ENCODE results near the gene KBTBD3.

Gene KBTBD3, protein sequence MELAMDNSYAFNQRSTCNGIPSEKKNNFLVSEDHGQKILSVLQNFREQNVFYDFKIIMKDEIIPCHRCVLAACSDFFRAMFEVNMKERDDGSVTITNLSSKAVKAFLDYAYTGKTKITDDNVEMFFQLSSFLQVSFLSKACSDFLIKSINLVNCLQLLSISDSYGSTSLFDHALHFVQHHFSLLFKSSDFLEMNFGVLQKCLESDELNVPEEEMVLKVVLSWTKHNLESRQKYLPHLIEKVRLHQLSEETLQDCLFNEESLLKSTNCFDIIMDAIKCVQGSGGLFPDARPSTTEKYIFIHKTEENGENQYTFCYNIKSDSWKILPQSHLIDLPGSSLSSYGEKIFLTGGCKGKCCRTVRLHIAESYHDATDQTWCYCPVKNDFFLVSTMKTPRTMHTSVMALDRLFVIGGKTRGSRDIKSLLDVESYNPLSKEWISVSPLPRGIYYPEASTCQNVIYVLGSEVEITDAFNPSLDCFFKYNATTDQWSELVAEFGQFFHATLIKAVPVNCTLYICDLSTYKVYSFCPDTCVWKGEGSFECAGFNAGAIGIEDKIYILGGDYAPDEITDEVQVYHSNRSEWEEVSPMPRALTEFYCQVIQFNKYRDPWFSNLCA

DNA sequence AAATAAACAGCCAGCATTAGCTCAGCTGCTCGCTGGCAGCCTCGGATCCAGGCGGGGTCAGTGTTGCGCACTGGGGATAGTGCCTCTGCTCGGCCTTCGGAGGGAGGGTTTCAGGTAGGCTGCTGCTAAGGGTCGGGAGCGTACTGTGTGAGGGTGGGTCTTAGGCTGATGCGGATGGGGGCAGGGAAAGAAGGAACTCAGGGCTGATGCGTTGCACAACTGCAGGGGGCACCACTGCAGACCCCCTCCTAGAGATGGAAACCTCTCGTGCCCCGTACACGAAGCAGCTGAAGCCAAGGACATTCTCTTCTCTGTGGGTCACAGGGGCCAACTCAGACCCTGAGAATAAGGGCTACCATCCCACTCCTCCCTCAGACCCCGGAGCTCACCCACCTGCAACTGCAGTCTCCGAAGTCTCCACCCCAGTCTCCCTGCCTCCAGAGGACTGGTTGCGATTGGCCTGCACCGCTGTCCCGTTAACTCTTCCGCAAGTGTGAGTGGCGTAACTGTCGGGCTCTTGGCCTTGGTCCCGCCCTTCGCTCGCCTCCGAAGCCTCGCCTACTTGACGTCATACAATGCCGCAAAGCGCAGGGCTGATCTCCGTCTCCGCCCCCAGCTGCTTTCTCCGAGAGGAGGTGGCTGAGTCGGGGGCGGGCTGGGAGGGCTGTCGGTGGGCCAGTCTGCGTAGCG lies at the start of gene KBTBD3:
KBTBD3 (minus strand) TSS at position 429 of the 690 bp plus-strand sequence. CDS start 18,250 bp downstream, outside the sequence.
- peak; percentile 94 for DNase-seq (ENCODE audit: low read depth)

DNA sequence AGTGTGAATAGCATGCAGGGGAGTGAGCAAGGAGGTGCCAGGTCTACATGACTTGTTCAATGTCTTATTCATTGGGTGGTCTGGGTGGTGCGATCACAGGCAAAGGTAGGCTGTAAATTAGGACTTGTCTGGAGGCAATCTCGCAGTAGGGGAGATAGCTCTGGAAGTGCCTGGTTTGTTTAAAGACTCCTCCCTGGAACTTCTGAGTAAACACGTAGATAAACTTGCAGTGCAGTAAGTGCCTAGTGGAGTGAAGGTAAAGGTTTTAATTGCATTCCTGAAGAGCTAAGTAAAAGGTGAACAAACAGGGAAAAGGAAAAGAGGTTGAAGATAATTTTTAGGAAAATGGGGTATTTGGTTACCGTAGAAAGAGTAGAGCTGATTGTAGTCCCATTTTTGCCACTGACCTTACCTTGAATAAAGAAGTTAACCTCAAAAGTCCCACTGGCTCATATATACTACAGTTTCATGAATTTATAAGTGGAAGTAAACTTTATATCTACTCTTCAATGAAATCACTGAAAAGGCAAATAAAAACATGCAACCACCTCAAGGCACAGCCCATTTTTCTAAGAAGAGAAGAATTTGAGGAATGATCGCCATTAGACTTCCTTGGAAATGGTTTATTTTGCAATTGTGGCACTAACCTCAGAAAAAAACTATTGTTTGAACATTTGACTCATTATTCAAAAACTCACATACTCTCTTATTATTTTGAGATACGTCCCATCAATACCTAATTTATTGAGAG lies 44.6 kb upstream of the KBTBD3 start:
- no peak for DNase-seq (ENCODE audit: low read depth)

DNA sequence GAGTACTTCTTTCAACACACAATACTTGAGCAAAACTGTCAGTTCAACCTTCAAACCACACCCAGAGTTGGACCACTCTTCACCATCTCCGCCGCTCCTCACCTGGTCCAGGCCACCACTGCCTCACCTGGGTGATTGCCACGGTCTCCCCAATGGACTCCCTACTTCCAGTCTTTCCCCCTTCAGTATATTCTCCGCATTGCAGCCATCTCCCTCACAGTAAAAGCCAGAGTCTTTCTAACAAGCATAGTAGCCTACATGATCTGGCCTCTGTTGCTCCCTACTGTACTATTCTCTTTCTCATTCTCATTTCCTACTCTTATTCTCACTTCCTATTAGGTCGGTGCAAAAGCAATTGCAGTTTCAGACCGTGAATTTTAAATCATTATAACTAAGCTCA lies 28.8 kb upstream of the KBTBD3 start:
- DNase-seq (ENCODE audit: low read depth), result no peak

DNA sequence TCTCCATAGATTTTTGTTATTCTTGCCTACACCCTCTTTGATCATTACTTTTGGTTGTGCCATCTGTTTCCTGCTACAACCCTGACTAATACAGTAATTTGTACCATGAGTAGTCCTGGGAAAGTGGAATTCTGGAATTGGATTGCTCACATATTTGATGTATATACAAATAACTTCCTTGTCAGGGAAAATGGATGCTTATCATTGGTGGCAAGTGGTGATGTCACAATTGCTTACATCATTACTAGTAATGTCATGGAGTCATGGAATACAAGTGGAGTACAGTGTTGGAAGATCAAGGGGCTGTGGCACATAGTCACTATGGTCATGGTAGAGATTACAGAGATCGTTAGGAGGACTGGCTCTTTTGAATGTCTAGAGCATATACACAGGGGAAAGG lies 24.7 kb upstream of the KBTBD3 start:
- no peak for DNase-seq (ENCODE audit: low read depth)

DNA sequence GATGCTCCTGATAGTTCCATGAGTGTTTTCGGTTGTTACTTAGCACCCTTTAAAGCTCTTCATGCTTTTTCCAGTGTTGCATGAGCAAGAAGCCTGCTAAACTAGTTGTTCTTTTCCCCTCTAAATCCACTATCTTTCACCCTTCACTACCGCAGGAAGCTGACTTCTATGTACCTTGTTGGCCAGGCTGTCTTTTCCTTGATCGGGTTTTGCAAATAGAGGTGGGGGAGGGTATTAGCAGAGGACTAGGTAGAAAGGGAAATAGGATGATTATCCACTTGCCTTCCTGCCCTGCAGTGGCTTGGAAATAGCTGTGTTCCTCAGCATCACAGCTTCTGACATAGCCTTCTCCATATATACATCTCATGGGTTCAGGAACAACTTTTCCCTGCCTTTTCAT lies 24.2 kb upstream of the KBTBD3 start:
- DNase-seq (ENCODE audit: low read depth), result no peak

DNA sequence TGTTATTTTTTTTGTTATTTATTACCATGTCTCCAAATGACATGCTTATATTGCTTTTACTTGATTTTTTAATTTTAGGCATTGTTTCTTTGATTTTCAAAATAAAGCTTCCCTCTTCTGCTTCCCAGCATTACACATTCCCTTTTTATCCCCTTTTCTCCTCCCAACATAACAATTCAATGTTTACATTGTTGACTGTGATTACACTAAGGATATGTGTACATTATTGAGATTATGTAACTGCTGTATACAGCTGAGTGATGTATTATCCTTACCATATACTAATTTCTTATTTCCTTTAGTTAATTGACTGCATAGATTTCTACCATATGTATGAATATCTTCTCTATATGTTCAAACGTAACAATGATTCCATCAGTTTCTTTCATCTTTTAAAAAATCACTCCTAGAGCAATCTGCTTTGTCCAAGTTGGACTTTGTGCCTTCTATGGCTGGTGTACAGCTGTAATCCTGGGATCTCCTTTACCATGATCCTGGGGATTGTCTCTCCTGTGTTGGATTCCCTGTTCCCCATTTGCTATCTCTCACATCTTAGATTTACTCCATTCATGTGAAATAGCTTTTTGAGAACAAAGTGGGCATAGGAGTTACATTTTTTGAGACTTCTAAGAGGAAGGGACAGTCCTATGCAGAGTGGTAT lies 21.9 kb upstream of the KBTBD3 start:
- no peak for DNase-seq (ENCODE audit: low read depth)

DNA sequence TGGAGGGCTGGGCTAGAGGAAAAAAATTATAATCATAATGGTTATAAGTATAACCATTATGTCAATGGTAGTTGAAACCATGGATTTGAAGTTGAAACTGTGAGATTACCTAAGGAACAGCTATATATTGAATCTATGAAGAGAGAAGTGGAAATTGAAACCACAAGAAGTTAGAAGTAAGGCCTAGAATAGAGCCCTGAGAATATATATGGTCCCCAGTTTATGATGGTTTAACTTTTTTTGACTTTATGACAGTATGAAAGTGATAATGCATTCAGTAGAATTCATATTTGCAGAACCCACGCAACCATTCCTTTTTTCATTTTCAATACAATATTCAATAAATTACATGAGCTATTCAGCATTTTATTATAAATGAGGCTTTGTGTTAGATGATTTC lies 15.3 kb upstream of the KBTBD3 start:
- DNase-seq (ENCODE audit: low read depth), result no peak

DNA sequence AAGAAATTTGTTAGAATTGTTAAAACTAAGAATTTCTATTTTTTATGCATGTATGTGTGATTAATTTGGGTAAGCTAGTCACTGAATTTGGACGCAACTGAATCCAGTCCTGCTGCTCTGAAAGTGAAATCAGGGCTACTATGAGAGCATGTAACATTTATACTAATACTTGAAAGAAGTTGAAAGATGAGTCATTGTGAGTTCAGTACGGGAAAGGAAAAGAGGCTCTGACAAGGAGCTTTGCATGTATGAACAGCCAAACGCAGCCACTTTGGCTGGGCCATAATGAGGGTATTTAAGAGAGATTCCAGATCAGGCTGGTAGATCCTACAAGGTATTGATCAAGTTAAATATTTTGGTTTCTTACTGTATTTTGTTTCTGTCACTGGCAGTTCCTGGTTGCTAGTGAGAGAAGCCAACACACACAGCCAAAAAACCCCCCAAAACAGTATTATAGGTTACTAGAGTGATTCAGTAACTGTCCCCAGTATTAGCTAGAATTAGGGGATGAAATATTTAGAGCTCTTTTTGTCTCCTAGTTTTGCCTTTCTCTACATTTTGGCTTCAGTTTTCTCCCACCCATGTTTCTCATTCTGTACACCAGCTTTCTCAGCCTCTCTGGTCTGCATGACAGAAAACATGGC lies 14.5 kb upstream of the KBTBD3 start:
- DNase-seq (ENCODE audit: low read depth), result no peak

DNA sequence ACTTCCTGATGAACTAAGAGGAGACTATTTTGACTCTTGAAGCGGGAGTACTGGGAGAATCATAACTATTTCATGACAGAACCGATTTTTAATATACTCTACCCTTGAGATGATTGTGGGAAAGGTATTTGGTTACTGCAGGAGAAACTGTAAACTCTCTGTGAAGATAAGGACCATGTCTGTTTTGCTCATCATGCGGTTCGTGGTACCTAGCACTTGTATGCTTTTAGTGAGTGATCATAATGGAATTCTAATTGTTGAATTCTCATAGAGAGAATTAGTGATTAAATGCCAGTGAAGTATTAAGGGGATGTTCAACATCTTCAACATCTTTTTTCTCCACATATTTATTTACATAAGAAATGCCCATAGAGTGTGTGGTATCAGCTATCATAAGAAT lies 11.7 kb upstream of the KBTBD3 start:
- no peak for DNase-seq (ENCODE audit: low read depth)

DNA sequence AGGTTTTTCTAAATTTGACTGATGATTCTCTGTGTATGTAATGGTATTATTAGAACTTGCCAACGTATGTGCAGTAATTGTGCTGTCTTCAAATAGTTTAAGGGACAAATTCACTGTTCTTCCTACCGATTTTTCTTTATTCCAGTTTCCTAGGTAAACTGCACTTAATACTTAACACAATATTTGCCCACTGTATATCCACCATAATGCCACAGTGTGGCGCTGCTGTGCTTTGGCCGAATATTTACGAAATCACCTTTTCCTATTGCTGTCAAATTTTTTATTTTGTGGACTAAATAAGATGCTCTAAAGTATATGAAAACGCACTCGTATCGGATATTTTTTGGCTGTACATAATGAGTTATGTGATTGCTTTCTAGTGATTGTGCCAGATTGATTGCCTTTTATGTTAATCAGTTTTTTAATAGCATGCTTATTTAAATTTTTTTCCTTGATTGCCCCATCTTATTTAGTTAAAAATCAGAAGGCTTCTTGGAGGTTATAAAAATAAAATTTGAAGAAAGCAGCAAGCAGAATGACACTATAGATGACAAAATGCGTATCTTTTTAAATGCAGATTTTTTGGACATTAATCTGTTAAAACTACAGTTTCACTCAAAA lies 10.8 kb upstream of the KBTBD3 start:
- DNase-seq (ENCODE audit: low read depth), result no peak

DNA sequence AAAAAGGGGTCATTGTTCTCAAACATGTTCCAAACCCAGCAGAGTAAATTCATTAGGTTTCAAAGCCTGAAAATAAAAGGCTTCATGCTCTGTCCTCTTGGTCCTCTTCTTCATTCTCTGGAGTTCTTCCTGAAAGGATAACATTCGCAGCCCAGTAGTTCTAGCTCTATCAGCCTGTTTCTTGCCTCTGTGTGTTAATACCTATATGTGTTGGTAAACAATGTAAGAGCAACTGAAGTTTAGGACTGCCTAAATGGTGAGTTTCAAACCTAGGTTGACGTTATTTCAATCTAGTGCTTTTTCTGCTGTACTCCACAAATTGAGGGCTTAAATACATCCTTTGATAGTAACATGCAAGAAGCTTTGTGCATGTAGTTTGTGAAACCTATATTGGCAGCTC lies 9.7 kb upstream of the KBTBD3 start:
- no peak for DNase-seq (ENCODE audit: low read depth)

DNA sequence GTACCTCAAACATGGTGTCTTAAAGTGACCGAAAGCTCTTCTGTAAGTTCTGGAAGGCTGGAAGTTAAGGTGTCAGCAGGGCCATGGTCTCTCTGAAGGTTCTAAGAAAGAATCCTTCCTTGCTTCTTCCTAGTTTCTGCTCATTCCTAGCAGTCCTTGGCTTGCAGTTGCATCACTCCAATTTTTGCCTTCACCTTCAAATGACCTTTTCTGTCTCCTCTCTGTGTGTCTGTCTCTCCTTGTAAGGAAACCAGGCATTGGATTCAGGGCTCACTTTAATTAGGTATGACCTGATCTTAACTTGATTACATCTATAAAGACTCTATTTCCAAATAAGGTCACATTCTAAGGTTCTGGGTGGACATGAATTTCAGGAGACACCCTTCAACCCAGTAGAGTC lies 9.0 kb upstream of the KBTBD3 start:
- DNase-seq (ENCODE audit: low read depth), result no peak

DNA sequence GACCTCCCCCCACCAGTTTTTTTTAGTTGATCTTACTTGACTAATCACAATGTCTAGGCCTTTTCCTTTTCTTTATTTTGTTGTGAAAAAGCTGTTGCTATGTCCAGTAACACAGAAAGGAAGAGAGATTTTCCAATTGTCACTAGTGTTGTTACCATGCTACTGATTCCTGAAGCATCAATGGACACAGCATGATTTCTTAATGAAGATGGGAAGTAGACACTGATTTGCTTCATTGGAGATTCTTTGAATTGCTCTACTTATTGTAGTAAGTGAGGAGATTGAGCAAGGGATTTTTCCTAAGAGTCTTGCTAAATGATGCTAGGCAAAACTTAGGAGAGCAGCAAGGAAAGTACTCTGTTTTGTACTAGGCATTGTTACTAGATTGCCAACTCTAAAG lies 4.9 kb upstream of the KBTBD3 start:
- no peak for DNase-seq (ENCODE audit: low read depth)

DNA sequence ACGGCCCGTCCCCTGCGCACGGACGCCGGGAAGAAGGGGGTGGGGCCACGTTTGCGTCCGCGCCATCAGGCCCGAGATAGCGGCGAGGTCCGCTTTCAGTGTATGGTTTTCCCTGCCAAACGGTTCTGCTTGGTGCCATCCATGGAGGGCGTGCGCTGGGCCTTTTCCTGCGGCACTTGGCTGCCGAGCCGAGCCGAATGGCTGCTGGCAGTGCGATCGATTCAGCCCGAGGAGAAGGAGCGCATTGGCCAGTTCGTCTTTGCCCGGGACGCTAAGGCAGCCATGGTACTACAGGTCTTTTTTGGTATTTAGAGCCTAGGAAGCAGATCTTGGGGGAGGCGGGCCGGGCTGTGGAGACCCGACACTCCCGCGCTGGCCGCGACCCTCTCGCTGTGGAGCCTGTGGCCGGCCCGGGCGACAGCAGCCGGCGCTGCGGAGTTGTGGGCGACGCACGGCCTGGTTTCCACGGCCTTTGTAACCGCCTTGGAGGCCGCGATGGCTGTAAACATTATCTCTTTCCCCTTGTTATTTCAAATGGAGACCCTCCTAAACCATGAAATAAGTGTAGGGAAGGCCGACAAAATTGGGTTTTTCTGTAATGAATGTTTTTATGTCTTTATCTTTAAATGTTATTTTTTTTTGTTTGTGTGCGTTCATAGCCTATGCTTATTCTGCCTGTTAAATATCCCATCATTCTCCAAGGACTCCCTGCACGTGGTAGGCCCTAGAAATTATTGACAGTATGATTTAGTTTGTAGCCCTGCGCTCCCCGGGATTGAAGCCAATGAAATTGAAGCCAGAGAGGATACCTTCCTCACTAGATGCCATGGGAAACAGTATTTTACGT lies 685 bp upstream of the KBTBD3 start, which contains the start of gene AASDHPPT:
AASDHPPT (plus strand) TSS at position 54 of the 847 bp plus-strand sequence; CDS start at position 103, 49 bp downstream.
- peak; percentile 31 for DNase-seq (ENCODE audit: low read depth)

DNA sequence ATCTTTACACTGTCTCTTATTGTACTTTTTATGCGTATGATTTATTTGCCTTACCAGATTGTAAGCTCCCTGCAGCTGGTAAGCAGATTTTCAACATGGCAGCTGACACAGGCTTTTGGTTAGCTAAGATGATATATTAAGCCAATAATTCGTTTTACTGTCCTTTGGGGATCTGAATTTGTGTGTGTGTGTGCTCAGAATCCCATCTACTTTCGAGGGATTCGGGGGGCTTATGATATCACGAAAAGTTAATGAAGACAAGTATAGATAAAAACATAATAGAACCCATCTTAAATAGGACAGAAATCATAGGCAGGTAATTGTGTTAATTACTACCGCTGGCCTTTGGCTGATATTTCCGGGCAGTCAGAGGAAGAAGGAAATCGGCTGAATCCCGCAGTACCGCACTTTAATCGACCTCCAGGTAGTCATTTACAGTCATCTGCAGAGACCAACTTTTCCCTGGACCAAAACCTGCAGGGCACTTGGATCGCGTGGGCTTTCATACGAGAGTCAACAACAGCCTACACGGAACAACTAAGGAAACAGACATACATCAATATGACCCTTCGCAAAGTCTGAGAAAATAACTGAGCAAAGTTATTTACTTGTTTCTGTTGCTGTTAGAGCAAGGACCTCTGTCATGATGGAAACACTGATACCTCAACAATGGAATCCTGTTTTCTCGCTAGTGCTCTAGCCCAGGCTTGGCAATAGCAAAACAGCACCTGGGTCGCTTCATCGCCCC lies 802 bp downstream of the KBTBD3 start:
- no peak for DNase-seq (ENCODE audit: low read depth)

DNA sequence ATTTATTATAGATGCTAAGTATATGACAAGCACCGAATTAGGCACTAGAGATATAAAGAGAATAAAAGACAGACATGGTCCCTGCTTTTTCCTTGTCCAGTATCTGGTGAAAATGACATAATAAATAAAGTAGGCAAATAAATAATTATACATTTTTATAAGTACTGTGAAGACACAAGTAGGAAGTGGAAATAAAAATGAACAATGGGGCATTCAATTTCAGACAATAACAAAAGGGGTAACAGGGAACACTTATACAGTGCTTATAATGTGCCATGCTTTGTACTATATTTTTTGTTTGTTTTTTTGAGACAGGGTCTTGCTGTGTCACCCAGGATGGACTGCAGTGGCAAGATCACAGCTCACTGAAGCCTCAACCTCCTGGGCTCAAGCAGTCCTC lies 4.3 kb downstream of the KBTBD3 start:
- no peak for DNase-seq (ENCODE audit: low read depth)

DNA sequence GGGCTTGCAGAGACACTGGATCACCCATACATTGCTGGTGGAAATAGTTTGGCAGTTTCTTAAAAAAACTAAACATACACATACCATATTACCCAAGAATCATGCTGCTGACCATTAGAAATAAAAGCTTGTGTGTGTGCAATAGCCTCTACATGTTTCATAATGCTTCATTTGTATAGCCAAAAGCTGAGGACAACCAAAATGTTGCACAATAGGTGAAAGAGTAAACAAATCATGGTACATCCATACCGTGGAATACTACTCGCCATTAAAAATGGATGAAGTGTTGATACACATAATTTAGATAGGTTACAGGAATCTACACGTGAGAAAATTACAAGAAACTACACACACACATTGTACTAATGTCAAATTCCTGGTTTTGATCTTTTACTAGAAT lies 6.5 kb downstream of the KBTBD3 start:
- DNase-seq (ENCODE audit: low read depth), result no peak

DNA sequence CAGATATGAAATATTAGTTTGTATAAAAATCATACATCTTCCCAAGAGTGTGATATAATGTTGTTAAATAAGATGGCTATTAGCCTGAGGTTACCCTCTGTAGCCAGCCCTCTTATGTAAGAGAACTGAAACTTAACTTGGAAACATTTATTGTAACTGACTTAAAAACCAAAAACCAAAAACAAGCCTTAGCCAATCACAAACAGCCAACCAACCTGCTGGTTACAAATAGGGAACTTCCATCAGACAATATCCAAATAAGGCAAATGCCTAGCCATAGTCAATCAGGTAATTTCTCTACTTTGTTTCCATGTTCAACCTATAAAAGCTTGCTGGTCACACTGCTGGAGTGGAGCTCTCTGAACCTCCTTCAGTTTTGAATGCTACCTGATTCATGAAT lies 14.1 kb downstream of the KBTBD3 start:
- DNase-seq (ENCODE audit: low read depth), result no peak
